Activated CD8-positive, alpha-beta memory T cell treated with anti-CD3 and anti-CD28 coated beads, Interleukin-2, amount 10 ng/mL, durations not matched to agents 7 days and 5 days (primary cell): ENCODE data around the gene OGN. TPM values are rescaled to one million over a fixed set of nuclear protein-coding genes. Genes with fewer than 3 reads are reported as not detected.

Source experiments
- ATAC-seq: fragments of 150-1000 bp; cut with Tn5 transposase; one replicate; pipeline ENCODE4 v1.10.0; 2021; ENCODE audit warnings: moderate library complexity
- CTCF ChIA-PET: fragments of 350-600 bp; sonication (Branson Sonifier 250); formaldehyde crosslinking; loops from one replicate; lab custom pipeline; 2021; ENCODE audit warnings: antibody characterized with exemption; lab: Charles Lee
- DNase-seq: peaks from one replicate; pipeline ENCODE4 v3.0.0-alpha.2; 2020
- H3K27ac Mint-ChIP-seq: one replicate; pipeline ENCODE4 v1.8.0; 2021; ENCODE audit warnings: mild to moderate bottlenecking, mixed read lengths
- H3K27me3 Mint-ChIP-seq: one replicate; pipeline ENCODE4 v1.8.0; 2021; ENCODE audit warnings: mixed read lengths
- H3K36me3 Mint-ChIP-seq: one replicate; pipeline ENCODE4 v1.8.0; 2021; ENCODE audit warnings: mild to moderate bottlenecking, mixed read lengths
- H3K4me1 Mint-ChIP-seq: one replicate; pipeline ENCODE4 v1.8.0; 2021; ENCODE audit warnings: mixed read lengths
- H3K4me3 Mint-ChIP-seq: one replicate; pipeline ENCODE4 v1.8.0; 2021; ENCODE audit warnings: mild to moderate bottlenecking, moderate library complexity, mixed read lengths
- H3K9me3 Mint-ChIP-seq: one replicate; pipeline ENCODE4 v1.8.0; 2022; ENCODE audit warnings: low read depth, mixed read lengths
- total RNA-seq, 2 experiments: library from RNA; stranded (reverse); gene quantifications; one replicate each; pipeline ENCODE4 v1.2.3, GENCODE V29; 2021

The OGN gene
- total RNA-seq, 2 experiments from 2014 or later: not detected

DNA sequence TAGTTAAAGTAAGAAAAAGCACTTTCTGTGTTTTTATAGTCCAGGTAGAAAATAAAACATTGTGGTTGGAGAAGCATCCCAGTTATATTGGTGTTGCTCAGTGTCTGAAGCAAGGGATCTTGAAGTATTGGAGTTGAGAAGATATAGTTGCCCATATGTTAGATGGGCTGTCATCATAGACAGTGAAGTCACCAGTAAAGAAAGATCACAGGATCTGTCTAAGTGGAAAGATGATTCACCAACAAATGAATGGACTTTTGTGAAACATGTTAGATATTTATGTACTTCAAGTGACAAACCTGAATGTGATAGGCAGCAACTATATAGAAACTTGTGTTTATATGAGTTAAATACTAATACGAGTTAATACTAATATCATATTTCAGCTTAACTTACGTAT lies 11.7 kb downstream of the OGN start:
- H3K4me3 Mint-ChIP-seq: no peak overlapping the region
- no peak overlapping the region for H3K27ac Mint-ChIP-seq
- no peaks in the 10 kb centered on the region for H3K36me3 Mint-ChIP-seq
- no peak for ATAC-seq
- H3K27me3 Mint-ChIP-seq: no peaks in the 10 kb centered on the region
- no peaks in the 10 kb centered on the region for H3K4me1 Mint-ChIP-seq
- no peak for DNase-seq
- CTCF ChIA-PET: no interaction called here
- H3K9me3 Mint-ChIP-seq: no peaks in the 10 kb centered on the region

DNA sequence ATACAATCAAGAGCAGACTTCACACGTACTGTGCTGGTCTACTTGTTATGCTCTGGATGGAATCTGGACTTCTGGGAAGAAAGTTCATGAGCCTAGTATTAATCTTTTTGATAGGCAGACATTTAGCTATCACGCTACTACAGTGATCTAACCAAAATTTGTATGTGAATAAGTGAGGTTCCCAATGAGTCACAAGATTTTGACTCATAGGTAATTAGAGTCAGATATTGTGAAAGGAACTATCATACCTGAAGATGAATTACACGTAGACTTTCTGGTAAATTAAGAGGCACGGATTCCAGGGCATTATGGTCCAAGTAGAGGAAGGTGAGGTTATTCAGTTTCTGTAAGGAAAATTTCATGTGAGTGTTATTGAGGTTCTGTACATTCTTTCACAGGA lies 18.4 kb downstream of the OGN start:
- H3K9me3 Mint-ChIP-seq: no peaks in the 10 kb centered on the region
- ATAC-seq: no peak
- CTCF ChIA-PET: no interaction called here

DNA sequence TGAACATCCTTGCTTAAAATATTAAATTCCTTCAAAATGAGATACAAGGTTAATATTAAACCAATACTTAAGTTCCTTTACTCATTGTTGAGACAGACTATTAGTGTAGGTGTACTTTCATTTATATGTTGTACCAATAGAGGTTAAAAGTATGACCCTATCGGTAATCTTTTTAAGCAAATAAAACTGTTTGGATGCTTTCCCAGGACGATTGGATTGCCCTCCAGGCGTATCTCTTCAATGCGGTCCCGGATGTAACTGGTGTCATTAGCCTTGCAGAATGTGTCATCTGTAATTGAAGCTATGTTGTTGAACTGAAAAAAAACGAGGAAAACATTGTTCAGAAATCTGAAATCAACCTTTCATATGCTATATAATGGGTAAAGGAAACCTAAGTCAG lies 18.9 kb downstream of the OGN start:
- no peak for DNase-seq
- H3K4me1 Mint-ChIP-seq: no peaks in the 10 kb centered on the region
- H3K27ac Mint-ChIP-seq: no peak overlapping the region
- CTCF ChIA-PET: no interaction called here
- ATAC-seq: no peak
- H3K9me3 Mint-ChIP-seq: no peaks in the 10 kb centered on the region
- no peak overlapping the region for H3K4me3 Mint-ChIP-seq
- H3K27me3 Mint-ChIP-seq: no peaks in the 10 kb centered on the region
- peaks cover 20% of the 10 kb centered on the region for H3K36me3 Mint-ChIP-seq

More for the DNA sequence above, 18.4 kb downstream of the OGN start:
- Mint-ChIP-seq H3K27me3 (no peaks in the 10 kb centered on the region), H3K4me3 (no peak overlapping the region), H3K4me1 (no peaks in the 10 kb centered on the region), H3K27ac (no peak overlapping the region), H3K36me3 (peaks cover 15% of the 10 kb centered on the region)
- no peak for DNase-seq

DNA sequence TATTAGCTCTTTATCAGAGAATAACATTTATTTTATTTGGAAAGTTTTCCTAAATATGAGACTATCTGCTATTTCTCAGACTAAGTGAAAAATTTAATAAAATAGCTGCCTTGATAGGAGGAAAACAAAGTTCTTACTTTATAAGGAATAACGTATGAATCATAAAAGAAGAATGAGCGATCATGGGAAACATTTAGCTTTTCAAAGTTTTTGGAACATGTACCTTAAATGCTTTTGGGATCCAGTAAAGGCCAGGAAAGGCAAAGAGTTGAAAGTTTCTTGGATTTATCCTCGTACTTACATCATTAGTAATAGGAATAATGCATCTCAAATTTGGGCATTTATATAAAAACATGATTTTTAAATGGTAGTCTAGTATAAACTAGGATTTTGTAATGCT lies 19.4 kb downstream of the OGN start:
- H3K36me3 Mint-ChIP-seq: peaks cover 21% of the 10 kb centered on the region
- no peaks in the 10 kb centered on the region for H3K4me1 Mint-ChIP-seq
- H3K4me3 Mint-ChIP-seq: no peak overlapping the region
- H3K27ac Mint-ChIP-seq: no peak overlapping the region
- ATAC-seq (no peak), DNase-seq (no peak)
- H3K27me3 Mint-ChIP-seq: no peaks in the 10 kb centered on the region
- CTCF ChIA-PET: no interaction called here
- H3K9me3 Mint-ChIP-seq: no peaks in the 10 kb centered on the region

DNA sequence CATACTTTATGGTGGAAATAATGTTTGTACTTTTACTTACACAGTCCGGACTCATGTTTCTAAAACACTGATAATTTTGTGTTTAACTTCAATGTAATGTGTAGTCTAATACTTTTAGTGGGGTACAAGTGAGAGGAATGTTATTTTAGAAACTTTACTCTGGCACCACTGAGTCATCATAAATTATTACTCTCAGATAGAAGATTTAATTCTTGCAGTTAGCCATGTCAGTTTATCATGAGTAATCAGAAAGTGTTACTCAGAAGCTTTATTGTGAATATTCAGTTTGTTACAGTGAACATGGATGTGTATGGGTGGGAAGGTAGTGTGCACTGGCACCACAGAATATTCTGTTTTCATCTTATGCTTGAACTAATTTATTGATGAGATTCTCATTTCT lies 20.0 kb downstream of the OGN start:
- DNase-seq: no peak
- Mint-ChIP-seq H3K9me3 (no peaks in the 10 kb centered on the region), H3K4me1 (peaks cover 1% of the 10 kb centered on the region), H3K4me3 (no peak overlapping the region), H3K27me3 (no peaks in the 10 kb centered on the region), H3K27ac (no peak overlapping the region), H3K36me3 (peaks cover 21% of the 10 kb centered on the region)
- no peak for ATAC-seq
- CTCF ChIA-PET: no interaction called here

DNA sequence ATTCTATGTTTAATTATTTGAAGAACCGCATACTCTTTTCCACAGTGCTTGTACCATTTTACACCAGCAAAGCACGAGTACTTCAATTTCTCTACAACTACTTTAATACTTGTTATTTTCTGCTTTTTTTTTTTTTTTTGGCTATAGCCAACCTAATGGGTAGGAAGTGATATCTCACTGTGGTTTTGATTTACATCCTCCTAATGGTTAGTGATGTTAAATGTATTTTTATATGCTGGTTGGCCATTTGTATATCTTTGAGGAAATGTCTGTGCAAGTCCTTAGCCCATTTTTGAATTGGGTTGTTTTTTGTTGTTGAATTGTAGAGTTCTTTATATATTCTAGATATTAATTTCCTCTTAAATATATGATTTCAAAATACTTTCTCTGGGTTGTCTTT lies 22.6 kb downstream of the OGN start:
- Mint-ChIP-seq H3K4me1 (peaks cover 14% of the 10 kb centered on the region), H3K27me3 (no peaks in the 10 kb centered on the region), H3K36me3 (peaks cover 19% of the 10 kb centered on the region), H3K27ac (no peak overlapping the region), H3K4me3 (no peak overlapping the region), H3K9me3 (no peaks in the 10 kb centered on the region)
- ATAC-seq (no peak), DNase-seq (no peak)
- CTCF ChIA-PET: no interaction called here

DNA sequence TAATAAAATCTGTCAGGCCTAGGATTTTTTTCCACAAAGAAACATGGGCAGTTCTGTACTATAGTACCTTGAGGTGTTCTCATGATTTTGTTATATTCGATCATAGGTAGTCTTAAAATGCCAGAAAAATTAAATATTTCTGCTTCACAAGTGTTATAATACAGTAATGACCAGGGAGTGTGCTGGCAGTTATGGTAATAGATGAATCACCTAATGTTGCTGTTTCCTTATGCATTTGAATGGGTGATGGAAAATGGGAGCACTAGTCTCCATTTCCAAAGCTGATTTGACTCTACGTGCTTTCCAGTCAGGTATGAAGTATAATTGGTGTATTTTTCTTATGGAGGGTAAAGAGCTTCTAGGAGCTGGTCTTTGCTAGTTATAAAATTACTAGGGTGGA lies 23.8 kb downstream of the OGN start:
- Mint-ChIP-seq H3K36me3 (peaks cover 24% of the 10 kb centered on the region), H3K9me3 (no peaks in the 10 kb centered on the region), H3K4me1 (peaks cover 14% of the 10 kb centered on the region), H3K4me3 (no peak overlapping the region), H3K27me3 (no peaks in the 10 kb centered on the region), H3K27ac (no peak overlapping the region)
- CTCF ChIA-PET: no interaction called here
- no peak for ATAC-seq
- no peak for DNase-seq

DNA sequence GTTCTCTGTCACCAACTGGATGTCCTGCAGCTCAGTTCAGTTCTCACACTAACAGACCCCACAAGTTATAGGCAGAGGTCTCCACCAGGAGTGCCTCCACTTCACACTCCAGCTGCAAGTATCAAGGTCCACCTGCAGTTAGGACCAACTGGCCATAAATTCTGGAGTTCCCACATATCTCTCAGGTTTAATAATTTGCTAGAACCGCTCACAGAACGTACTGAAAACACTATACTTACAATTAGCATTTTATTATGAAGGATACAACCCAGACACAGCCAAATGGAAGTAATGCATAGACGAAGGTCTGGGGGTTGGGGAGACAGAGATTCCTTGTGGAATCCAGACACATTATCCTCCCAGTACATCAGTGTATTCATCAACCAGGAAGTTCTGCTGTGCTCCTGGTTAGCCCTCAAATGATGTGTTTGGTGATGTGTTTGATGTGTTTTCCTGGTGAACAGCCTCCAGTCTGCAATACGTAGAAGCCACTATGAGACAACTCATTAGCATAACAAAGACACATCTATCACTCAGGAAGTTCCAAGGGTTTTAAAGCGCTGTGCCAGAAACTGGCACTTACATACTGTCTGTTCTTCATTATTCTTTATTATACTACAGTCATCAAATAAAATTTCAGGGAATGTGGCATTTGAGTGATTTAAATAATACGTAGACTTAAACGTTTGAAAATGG lies 25.4 kb downstream of the OGN start:
- Mint-ChIP-seq H3K27ac (no peak overlapping the region), H3K36me3 (peaks cover 37% of the 10 kb centered on the region), H3K4me3 (no peak overlapping the region), H3K27me3 (no peaks in the 10 kb centered on the region), H3K4me1 (peaks cover 14% of the 10 kb centered on the region), H3K9me3 (peaks cover 6% of the 10 kb centered on the region)
- DNase-seq: no peak
- CTCF ChIA-PET: no interaction called here
- no peak for ATAC-seq

DNA sequence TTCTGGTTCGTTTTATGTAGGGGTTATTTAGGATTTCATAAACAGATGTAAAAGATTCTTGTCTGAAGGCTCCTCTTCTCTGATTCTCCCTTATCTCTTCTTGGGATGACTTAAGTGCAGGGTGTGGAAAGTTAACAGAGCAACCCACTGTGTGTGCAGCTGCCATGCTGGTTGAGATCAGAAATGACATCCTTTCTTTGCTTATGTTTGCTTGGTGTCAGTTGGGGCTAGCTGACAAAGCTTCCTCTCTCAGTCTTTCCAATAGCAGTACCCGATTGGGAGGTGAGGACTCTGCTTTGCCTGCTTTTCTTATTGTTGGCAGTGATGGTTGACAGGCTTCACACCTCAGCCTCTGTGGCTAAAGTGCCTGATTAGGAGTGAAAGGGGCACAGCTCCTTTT lies 26.5 kb downstream of the OGN start:
- Mint-ChIP-seq H3K27me3 (no peaks in the 10 kb centered on the region), H3K9me3 (peaks cover 8% of the 10 kb centered on the region), H3K36me3 (peaks cover 42% of the 10 kb centered on the region), H3K4me1 (peaks cover 14% of the 10 kb centered on the region), H3K27ac (no peak overlapping the region), H3K4me3 (no peak overlapping the region)
- DNase-seq: no peak
- ATAC-seq: no peak
- CTCF ChIA-PET: no interaction called here

DNA sequence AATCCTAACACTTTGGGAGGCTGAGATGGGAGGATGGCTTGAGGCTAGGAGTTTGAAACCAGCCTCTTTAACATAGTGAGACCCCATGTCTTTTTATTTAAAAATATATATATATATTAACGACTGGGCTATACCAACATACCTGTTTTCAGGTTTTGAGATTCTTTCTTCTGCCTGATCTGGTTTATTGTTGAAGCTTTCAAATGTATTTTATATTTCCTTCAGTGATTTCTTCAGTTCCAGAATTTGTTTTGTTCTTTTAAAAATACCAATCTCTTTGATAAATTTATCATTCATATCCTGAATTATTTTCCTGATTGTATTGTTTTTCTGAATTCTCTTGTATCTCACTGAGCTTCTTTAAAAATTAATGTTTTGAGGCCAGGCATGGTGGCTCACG lies 31.2 kb downstream of the OGN start:
- no peaks in the 10 kb centered on the region for H3K27me3 Mint-ChIP-seq
- DNase-seq (no peak), ATAC-seq (no peak)
- no peak overlapping the region for H3K4me3 Mint-ChIP-seq
- peaks cover 5% of the 10 kb centered on the region for H3K4me1 Mint-ChIP-seq
- CTCF ChIA-PET: no interaction called here
- H3K27ac Mint-ChIP-seq: no peak overlapping the region
- peaks cover 15% of the 10 kb centered on the region for H3K9me3 Mint-ChIP-seq
- peaks cover 48% of the 10 kb centered on the region for H3K36me3 Mint-ChIP-seq

DNA sequence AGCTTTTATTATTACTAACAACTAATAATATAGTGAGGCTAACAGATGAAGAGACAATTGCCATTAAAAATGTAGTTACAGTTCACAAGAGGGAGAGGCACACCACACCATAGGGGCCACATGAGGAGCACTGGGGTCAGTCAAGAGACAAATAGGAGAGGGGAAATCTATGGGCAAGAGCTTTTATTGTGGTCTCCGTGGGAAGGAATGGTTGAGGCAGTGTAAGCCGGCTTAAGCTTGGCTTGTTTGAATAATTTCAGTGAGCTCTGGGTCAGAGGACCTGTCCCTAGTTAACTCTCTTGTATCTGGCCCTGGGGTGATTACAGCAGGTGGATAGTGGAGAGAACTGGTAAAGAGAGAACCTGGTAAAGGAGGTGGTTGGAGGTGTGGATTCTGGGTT lies 35.3 kb downstream of the OGN start:
- Mint-ChIP-seq H3K4me1 (no peaks in the 10 kb centered on the region), H3K27me3 (no peaks in the 10 kb centered on the region), H3K9me3 (peaks cover 10% of the 10 kb centered on the region), H3K27ac (no peak overlapping the region), H3K4me3 (no peak overlapping the region), H3K36me3 (peaks cover 44% of the 10 kb centered on the region)
- no peak for ATAC-seq
- CTCF ChIA-PET: interaction anchor here (1.0 kb wide), 1 partner anchor 11 kb away, joined by 3 read pairs; no protein-coding TSS in a partner anchor
- DNase-seq: no peak

DNA sequence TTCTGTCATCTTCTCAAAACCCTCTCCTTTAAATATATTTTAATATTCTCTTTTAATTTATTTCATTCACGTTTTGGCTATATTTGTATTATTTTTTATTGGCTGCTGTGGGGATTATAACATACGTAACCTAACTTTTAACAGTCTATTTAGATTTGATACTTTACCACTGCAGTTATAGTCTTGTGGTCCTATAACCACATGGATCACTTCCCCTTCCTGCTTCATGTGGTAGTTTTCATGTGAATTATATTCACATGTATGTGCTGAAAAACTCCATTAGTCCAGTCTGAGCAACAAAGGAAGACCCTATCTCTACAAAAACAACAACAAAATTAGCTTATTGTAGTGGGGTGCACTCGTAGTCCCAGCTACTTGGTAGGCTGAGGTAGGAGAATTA lies 44.3 kb downstream of the OGN start:
- CTCF ChIA-PET: no interaction called here
- Mint-ChIP-seq H3K4me3 (no peak overlapping the region), H3K27ac (no peak overlapping the region), H3K4me1 (peaks cover 6% of the 10 kb centered on the region), H3K9me3 (no peaks in the 10 kb centered on the region), H3K36me3 (peaks cover 37% of the 10 kb centered on the region), H3K27me3 (no peaks in the 10 kb centered on the region)
- DNase-seq: no peak
- no peak for ATAC-seq

DNA sequence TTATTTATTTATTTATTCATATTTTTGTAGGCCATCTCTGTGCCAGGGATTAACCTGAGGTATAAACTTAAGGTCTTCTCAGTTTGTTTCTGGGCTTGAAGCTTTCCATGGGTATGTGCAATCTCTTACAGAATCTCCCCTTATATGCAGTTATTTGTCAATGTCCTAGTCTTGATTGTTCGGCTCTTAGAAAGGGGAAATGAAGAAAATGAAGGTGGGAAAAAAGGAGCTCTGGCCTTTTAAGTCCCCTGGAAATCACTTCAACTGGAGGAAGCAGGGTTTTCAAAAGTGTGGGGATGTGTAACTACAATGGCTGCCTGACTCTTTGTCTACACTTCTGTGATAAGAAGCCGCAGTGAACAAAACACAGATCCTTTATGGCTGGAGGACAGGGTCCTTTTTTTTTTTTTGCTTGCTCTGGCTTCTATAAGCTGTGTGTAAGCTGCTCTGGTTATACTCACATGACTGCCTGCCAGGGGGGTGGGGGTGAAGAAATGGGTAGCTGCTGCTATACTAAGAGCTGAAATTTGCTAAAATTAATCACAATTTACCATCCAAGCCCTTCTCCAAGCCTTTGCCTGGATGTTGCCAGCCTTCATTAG lies 44.9 kb downstream of the OGN start:
- no peaks in the 10 kb centered on the region for H3K27me3 Mint-ChIP-seq

DNA sequence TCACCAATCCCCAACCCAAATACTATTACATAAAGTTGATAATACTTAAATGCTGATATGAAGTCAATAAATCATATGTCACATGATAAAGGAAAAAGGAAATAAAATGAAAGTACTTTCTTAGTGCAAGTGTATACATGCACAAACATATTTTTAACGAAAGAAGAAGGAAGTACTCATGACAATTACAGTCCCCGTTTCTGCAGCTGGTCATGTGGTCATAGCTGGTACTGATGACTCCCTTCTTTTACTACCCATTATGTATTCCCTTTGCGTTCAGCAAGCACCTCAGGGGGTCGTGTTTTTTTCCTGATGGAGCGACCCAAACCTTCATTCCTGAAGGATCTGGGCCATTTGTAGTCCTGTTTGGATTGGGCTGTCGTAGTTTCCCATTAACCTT lies 51.3 kb downstream of the OGN start:
- peaks cover 55% of the 10 kb centered on the region for H3K36me3 Mint-ChIP-seq
- no peaks in the 10 kb centered on the region for H3K9me3 Mint-ChIP-seq
- H3K27me3 Mint-ChIP-seq: no peaks in the 10 kb centered on the region
- ATAC-seq (no peak), DNase-seq (no peak)
- no peak overlapping the region for H3K27ac Mint-ChIP-seq
- no peak overlapping the region for H3K4me3 Mint-ChIP-seq
- no peaks in the 10 kb centered on the region for H3K4me1 Mint-ChIP-seq
- CTCF ChIA-PET: no interaction called here

More for the DNA sequence above, 44.9 kb downstream of the OGN start:
- peaks cover 6% of the 10 kb centered on the region for H3K4me1 Mint-ChIP-seq
- CTCF ChIA-PET: no interaction called here
- no peak overlapping the region for H3K27ac Mint-ChIP-seq
- no peak overlapping the region for H3K4me3 Mint-ChIP-seq
- DNase-seq: no peak
- H3K36me3 Mint-ChIP-seq: peaks cover 37% of the 10 kb centered on the region
- no peak for ATAC-seq
- H3K9me3 Mint-ChIP-seq: no peaks in the 10 kb centered on the region
